ENCODE data around the gene RAB4B. TPM values are rescaled to one million over a fixed set of nuclear protein-coding genes. Genes with fewer than 3 reads are reported as not detected.
"Not testable (repeated sequence)": the region's sequence is repeated elsewhere in the genome, so short reads cannot be mapped to it uniquely, and the experiment has no call there.

RAB4B gene
- total RNA-seq, 2 experiments from 2014 or later: 40.0 to 40.3 TPM

DNA sequence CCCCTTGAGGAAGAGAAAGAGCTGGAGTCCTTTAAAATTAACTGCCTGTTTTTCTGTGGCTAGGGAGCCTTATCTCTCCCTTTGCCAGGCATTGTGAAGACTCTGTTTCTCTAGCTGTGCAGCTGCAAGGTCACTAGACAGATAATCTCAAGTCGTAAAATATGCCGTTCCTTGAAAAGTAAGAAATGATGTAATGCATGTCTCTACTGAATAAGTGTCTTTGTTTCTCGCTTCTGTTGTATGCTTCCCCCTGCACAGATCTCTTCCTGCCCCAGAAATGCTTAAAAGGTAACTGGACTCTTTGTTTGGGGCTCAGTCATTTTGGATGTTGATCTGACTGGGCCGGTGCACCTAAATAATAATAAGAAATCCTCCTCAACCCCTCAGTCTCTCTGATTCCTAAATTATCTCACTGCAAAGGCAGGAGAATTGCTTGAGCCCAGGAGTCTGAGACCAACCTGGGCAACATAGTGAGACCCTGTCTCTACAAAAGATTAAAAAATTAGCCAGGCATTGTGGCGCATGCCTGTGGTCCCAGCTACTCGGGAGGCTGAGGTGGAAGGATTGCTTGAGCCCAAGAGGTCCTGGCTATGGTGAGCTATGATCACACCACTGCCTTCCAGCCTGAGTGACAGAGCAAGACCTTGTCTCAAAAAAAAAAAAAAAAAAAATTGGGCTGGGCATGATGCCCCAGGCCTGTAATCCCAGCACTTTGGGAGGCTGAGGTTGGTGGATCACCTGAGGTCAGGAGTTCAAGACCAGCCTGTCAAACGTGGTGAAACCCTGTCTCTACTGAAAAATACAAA is 55.9 kb downstream of the RAB4B start:
- intact Hi-C loops (cut with micrococcal nuclease); H3K27me3 Mint-ChIP-seq (ENCODE audit: low read depth); H3K9me3 Mint-ChIP-seq; DNase-seq; H3K27ac Mint-ChIP-seq; H3K36me3 Mint-ChIP-seq (ENCODE audit: low read depth): not testable (repeated sequence)
- peak overlapping the region; percentile 41 for H3K4me3 Mint-ChIP-seq
- H3K4me1 Mint-ChIP-seq (ENCODE audit: low read depth): peaks cover 13% of the 10 kb centered on the region
- CTCF ChIA-PET: interaction anchor here (0.9 kb wide), 1 partner anchor 74 kb away, joined by 3 read pairs; no protein-coding TSS in a partner anchor

DNA sequence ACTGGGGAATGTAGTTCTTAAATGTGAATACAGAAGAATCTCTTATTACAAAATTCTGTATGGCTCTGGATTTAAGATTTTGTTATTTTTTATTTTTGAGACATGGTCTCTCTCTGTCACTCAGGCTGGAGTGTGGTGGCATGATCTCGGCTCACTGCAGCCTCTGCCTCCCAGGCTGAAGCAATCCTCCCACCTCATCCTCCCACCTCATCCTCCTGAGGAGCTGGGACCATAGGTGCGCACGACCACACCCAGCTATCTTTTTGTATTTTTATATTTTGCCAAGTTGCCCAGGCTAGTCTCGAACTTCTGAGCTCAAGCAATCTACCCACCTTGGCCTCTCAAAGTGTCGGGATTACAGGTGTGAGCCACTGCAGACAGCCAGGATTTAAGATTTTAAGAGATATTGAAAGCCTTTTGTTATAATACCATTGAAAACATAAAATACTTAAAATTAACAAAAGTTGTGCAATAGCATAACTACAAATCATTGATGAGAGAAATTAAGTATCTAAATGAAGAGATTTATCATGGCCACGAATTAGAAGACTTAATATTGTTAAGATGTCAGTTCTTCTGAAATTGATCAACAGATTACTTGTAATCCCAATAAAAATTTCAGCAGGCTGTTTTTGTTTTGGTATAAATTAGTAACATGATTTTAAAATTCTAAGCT is 58.8 kb downstream of the RAB4B start:
- Mint-ChIP-seq H3K36me3 (ENCODE audit: low read depth) (no peaks in the 10 kb centered on the region), H3K27me3 (ENCODE audit: low read depth) (no peaks in the 10 kb centered on the region), H3K4me3 (no peak overlapping the region), H3K4me1 (ENCODE audit: low read depth) (peaks cover 13% of the 10 kb centered on the region), H3K27ac (no peak overlapping the region), H3K9me3 (no peaks in the 10 kb centered on the region)
- CTCF ChIA-PET: interaction anchor here (0.7 kb wide), 1 partner anchor 411 kb away, joined by 4 read pairs; no protein-coding TSS in a partner anchor
- no peak for DNase-seq
- intact Hi-C loops (cut with micrococcal nuclease): no loop called here

DNA sequence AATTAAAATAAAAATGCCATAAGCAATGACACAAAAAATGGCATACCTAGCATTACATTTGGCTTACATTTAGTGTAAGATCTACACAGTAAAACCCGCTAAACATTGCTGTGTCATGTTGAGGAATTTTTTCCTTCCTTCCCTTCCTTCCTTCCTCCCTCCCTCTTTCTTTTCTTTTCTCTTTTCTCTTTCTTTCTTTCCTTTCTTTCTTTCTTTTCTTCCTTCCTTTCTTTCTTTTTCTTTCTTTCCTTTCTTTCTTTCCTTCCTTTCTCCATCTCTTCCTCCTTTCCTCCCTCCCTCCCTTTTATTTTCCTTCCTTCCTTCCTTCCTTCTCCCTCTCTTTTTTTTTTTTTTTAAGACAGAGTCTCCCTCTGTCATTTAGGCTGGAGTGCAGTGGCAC is 60.4 kb downstream of the RAB4B start:
- H3K27me3 Mint-ChIP-seq (ENCODE audit: low read depth); H3K4me3 Mint-ChIP-seq; H3K36me3 Mint-ChIP-seq (ENCODE audit: low read depth); DNase-seq; CTCF ChIA-PET; H3K9me3 Mint-ChIP-seq; H3K27ac Mint-ChIP-seq; H3K4me1 Mint-ChIP-seq (ENCODE audit: low read depth): not testable (repeated sequence)
- intact Hi-C loops (cut with micrococcal nuclease): loop anchor here (2.0 kb wide), 1 partner anchor 34 kb away; no protein-coding TSS in a partner anchor

DNA sequence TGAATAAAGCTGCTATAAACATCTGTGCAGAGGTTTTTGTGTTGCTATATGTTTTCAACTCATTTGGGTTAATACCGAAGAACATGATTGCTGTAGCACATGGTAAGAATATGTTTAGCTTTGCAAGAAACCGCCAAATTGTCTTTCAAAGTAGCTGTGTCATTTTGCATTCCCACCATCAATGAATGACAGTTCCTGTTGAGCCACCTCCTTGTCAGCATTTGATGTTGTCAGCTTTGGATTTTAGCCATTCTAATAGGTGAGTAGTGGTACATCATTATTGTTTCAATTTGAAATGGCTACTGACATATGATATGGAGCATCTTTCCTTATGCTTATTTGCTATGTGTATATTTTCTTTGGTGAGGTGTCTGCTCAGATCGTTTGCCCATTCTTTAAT is 64.0 kb downstream of the RAB4B start:
- CTCF ChIA-PET: not testable (repeated sequence)

DNA sequence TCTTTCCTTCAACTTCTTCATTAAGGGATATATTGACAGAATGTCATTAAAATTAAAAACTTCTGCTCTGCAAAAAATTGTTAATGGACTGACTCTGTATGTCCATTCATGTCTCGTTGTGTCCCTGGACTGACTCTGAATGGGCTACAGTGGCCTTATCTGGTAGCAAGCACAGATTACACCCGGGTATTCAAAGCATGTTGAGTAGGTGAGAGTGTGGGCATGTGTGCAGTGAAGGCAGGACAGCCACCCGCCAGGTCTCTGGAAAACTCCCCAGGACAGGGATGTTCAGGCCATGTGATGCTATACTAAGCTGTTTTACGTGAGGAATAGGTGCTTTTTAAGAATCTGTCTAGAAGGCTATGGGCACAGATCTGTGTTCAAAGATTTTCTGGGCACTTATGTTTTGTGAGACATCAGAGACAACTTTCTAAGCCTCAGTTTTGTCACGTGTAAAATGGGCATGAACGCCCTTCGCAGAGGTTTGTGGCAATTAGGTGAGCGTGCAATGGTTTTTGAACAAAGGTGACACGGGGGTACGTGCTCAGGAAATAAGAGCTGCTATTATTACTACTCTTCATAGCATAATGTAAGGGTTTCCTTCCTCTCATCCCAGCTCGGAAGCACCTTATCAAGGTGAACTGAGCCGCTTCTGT is 65.1 kb downstream of the RAB4B start:
- H3K9me3 Mint-ChIP-seq; intact Hi-C loops (cut with micrococcal nuclease); DNase-seq; CTCF ChIA-PET; H3K27me3 Mint-ChIP-seq (ENCODE audit: low read depth); H3K36me3 Mint-ChIP-seq (ENCODE audit: low read depth): not testable (repeated sequence)
- H3K4me1 Mint-ChIP-seq (ENCODE audit: low read depth): peaks cover 16% of the 10 kb centered on the region
- H3K4me3 Mint-ChIP-seq: peak overlapping the region; percentile 57
- H3K27ac Mint-ChIP-seq: peak overlapping the region; percentile 57

More for the DNA sequence above, 64.0 kb downstream of the RAB4B start:
- H3K36me3 Mint-ChIP-seq (ENCODE audit: low read depth); H3K27me3 Mint-ChIP-seq (ENCODE audit: low read depth); DNase-seq; H3K9me3 Mint-ChIP-seq; intact Hi-C loops (cut with micrococcal nuclease); H3K4me3 Mint-ChIP-seq; H3K27ac Mint-ChIP-seq: not testable (repeated sequence)
- H3K4me1 Mint-ChIP-seq (ENCODE audit: low read depth): peaks cover 11% of the 10 kb centered on the region

DNA sequence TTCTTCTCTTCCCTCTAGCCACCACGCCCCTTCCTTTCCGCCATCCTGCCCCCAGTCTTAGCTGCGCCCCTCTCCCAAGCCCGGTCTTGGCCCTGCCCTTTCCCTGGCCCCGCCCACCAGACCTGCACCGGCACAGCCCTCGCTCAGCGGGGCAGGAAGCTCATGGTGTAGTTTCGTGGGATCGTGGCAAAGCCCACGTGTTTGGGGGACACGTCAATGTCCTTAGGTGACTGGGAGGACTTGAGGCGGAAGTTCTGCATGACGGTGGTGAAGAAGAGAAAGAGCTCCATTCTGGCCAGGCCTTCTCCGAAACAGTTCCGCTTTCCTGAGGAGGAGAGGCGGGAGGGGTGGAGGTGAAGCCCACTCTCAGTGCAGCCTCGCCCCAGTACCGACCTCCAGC is 65.6 kb downstream of the RAB4B start:
- intact Hi-C loops (cut with micrococcal nuclease): loop anchor here (2.0 kb wide), 1 partner anchor 31 kb away; no protein-coding TSS in a partner anchor
- H3K27me3 Mint-ChIP-seq (ENCODE audit: low read depth): peaks cover 11% of the 10 kb centered on the region
- H3K27ac Mint-ChIP-seq: peak overlapping the region; percentile 57
- H3K9me3 Mint-ChIP-seq; H3K36me3 Mint-ChIP-seq (ENCODE audit: low read depth); CTCF ChIA-PET: not testable (repeated sequence)
- DNase-seq: peak; percentile 85
- peak overlapping the region; percentile 57 for H3K4me3 Mint-ChIP-seq
- peaks cover 20% of the 10 kb centered on the region for H3K4me1 Mint-ChIP-seq (ENCODE audit: low read depth)

Other genes with a start within 250 kb of the RAB4B start
- 10 to 100 TPM; 90.1 to 99.4 TPM for gene SHKBP1, start 201.4 kb upstream of the RAB4B start, total RNA-seq
- 100 to 1,000 TPM; 147 to 153 TPM for gene LTBP4, start 176.9 kb upstream of the RAB4B start, total RNA-seq
- gene NUMBL, start 87.6 kb upstream of the RAB4B start, total RNA-seq: 1 to 10 TPM; 6.2 to 9.2 TPM
- gene COQ8B, start 61.4 kb upstream of the RAB4B start, total RNA-seq: 10 to 100 TPM; 19.8 to 21.3 TPM
- gene ITPKC, start 61.1 kb upstream of the RAB4B start, total RNA-seq: 1 to 10 TPM; 4.4 to 4.7 TPM
- gene ACTMAP, start 27.8 kb upstream of the RAB4B start, total RNA-seq: 10 to 100 TPM; 23.0 to 25.0 TPM
- 100 to 1,000 TPM; 264 to 312 TPM for gene SNRPA, start 27.0 kb upstream of the RAB4B start, total RNA-seq
- gene MIA, start 2.7 kb upstream of the RAB4B start, total RNA-seq: not detected
- 10 to 100 TPM; 80.0 to 83.7 TPM for gene EGLN2, start 20.9 kb downstream of the RAB4B start, total RNA-seq
- not detected for gene CYP2A6, start 72.2 kb downstream of the RAB4B start, total RNA-seq
- gene CYP2A7, start 104.0 kb downstream of the RAB4B start, total RNA-seq: not detected
- gene CYP2B6, start 213.0 kb downstream of the RAB4B start, total RNA-seq: not detected